ENCODE results near the gene RGS3.

The RGS3 gene

GRCh38 chr9:113463418-113464285, at the start of gene RGS3:
Gene RGS3, plus strand, starts transcription at chr9:113463727. Its CDS starts 76 bp downstream, at chr9:113463803.
- Histone ChIP-seq H3K36me3 (replicated peaks; ENCODE audit: low read depth, low read length) (no peaks in the 10 kb centered on the region), H3K4me3 (ENCODE audit: low read length) (no peak within 1 kb of the TSS), H3K9me3 (ENCODE audit: insufficient read depth, low read length) (no peaks in the 10 kb centered on the region), H3K27ac (ENCODE audit: low read length) (no peak within 1 kb of the TSS), H3K4me1 (ENCODE audit: low read length) (no peaks in the 10 kb centered on the region), H3K4me2 (ENCODE audit: low read length) (no peak within 1 kb of the TSS), H2AFZ (ENCODE audit: low read depth, low read length) (no peak within 1 kb of the TSS), H3K9ac (ENCODE audit: low read length) (no peak within 1 kb of the TSS), H3K27me3 (ENCODE audit: low read depth, low read length) (no peaks in the 10 kb centered on the region), H4K20me1 (ENCODE audit: insufficient read depth, low read length) (no peaks in the 10 kb centered on the region), H3K79me2 (ENCODE audit: low read length) (no peaks in the 10 kb centered on the region)
- TF ChIP-seq CTCF (IDR thresholded peaks at IDR 0.05; ENCODE audit: low read depth, low read length) = no peak
- TF ChIP-seq EZH2phosphoT487 (IDR thresholded peaks at IDR 0.05; ENCODE audit: low read depth) = no peak

DNA sequence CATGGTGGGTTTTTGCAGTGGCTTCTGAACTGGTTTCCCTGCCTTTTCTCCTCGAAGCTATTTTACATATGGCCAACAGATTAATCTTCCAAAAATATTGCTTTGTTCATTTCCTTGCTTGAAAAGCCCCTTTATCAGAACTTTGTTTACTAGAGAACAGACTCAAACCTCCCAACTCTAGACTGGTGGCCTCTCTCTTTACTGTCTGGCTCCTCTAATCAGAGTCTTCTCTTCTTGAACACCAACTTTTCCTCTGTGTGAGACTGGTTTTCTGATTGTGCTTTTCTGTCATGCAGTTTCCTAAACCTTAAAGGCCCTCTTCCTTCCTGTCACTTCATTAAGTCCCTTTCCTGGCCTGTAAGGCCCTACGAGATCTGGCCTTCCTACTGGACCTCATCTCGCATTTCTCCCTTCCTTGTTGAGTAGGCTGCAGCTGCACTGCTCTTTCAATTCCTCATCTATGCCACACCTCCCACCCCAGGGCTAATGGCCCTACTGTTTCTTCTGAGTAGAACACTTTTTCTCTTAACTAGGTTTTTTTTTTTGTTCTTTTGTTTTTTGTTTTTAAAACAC, 47.3 kb upstream of the RGS3 start:
- Histone ChIP-seq H3K9me3 (ENCODE audit: insufficient read depth, low read length) (no peaks in the 10 kb centered on the region), H3K79me2 (ENCODE audit: low read length) (no peaks in the 10 kb centered on the region), H3K4me1 (ENCODE audit: low read length) (peaks cover 49% of the 10 kb centered on the region), H3K9ac (ENCODE audit: low read length) (peak overlapping the region; percentile 70), H3K4me3 (ENCODE audit: low read length) (peak overlapping the region; percentile 44), H2AFZ (ENCODE audit: low read depth, low read length) (peak overlapping the region; percentile 83), H3K27ac (ENCODE audit: low read length) (peak overlapping the region; percentile 96), H4K20me1 (ENCODE audit: insufficient read depth, low read length) (no peaks in the 10 kb centered on the region), H3K36me3 (replicated peaks; ENCODE audit: low read depth, low read length) (no peaks in the 10 kb centered on the region), H3K4me2 (ENCODE audit: low read length) (peak overlapping the region; percentile 80), H3K27me3 (ENCODE audit: low read depth, low read length) (no peaks in the 10 kb centered on the region)
- TF ChIP-seq CTCF (IDR thresholded peaks at IDR 0.05; ENCODE audit: low read depth, low read length) (no peak), EZH2phosphoT487 (IDR thresholded peaks at IDR 0.05; ENCODE audit: low read depth) (no peak)

GRCh38 chr9:113417370-113417769, 46.2 kb upstream of the RGS3 start:
- Histone ChIP-seq H3K4me2 (ENCODE audit: low read length) (peak overlapping the region; percentile 80), H3K27me3 (ENCODE audit: low read depth, low read length) (no peaks in the 10 kb centered on the region), H3K4me1 (ENCODE audit: low read length) (peaks cover 41% of the 10 kb centered on the region), H3K9ac (ENCODE audit: low read length) (peak overlapping the region; percentile 70; the same call in 1 of the 2 replicates), H3K79me2 (ENCODE audit: low read length) (no peaks in the 10 kb centered on the region), H3K4me3 (ENCODE audit: low read length) (no peak overlapping the region), H2AFZ (ENCODE audit: low read depth, low read length) (peak overlapping the region; percentile 62), H4K20me1 (ENCODE audit: insufficient read depth, low read length) (no peaks in the 10 kb centered on the region), H3K36me3 (replicated peaks; ENCODE audit: low read depth, low read length) (no peaks in the 10 kb centered on the region), H3K9me3 (ENCODE audit: insufficient read depth, low read length) (no peaks in the 10 kb centered on the region), H3K27ac (ENCODE audit: low read length) (peak overlapping the region; percentile 96)
- TF ChIP-seq CTCF (IDR thresholded peaks at IDR 0.05; ENCODE audit: low read depth, low read length) (peak; percentile 37), EZH2phosphoT487 (IDR thresholded peaks at IDR 0.05; ENCODE audit: low read depth) (no peak)

DNA sequence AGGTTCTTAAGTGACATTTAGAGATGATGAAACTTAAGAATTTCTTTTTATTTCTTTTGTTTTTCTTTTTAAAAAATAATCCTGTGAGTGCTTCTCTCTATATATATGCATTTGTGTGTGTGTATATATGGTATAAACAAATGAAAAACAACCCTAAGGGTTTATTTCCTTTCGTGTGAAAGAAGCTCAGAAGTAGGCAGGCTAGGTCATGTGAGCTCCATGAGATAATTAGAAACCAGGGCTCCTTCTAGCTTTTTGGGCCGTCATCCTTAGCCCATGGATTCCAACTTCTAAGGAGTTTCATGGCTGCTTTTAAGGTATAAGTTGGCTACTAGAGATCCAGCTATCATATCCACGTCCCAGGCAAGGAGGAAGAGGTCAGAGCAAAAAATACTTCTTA, 41.8 kb upstream of the RGS3 start:
- no peak for TF ChIP-seq EZH2phosphoT487 (IDR thresholded peaks at IDR 0.05; ENCODE audit: low read depth)
- TF ChIP-seq CTCF (IDR thresholded peaks at IDR 0.05; ENCODE audit: low read depth, low read length) = no peak
- Histone ChIP-seq H2AFZ (ENCODE audit: low read depth, low read length) (no peak overlapping the region), H4K20me1 (ENCODE audit: insufficient read depth, low read length) (no peaks in the 10 kb centered on the region), H3K9me3 (ENCODE audit: insufficient read depth, low read length) (no peaks in the 10 kb centered on the region), H3K79me2 (ENCODE audit: low read length) (no peaks in the 10 kb centered on the region), H3K27me3 (ENCODE audit: low read depth, low read length) (no peaks in the 10 kb centered on the region), H3K4me3 (ENCODE audit: low read length) (no peak overlapping the region), H3K4me1 (ENCODE audit: low read length) (peaks cover 27% of the 10 kb centered on the region), H3K4me2 (ENCODE audit: low read length) (no peak overlapping the region), H3K27ac (ENCODE audit: low read length) (no peak overlapping the region), H3K36me3 (replicated peaks; ENCODE audit: low read depth, low read length) (no peaks in the 10 kb centered on the region), H3K9ac (ENCODE audit: low read length) (no peak overlapping the region)

All from OCI-LY3 (cell line).